GM18907 (cell line): Measurements from ENCODE around the gene ANO8.
"Not testable (repeated sequence)": the region's sequence is repeated elsewhere in the genome, so short reads cannot be mapped to it uniquely, and the experiment has no call there.

ENCODE experiments used
- ATAC-seq: cut with Tn5 transposase; IDR thresholded peaks from one replicate; pipeline ENCODE4 v1.9.1; 2021; ENCODE audit warnings: mild to moderate bottlenecking, moderate library complexity; ENCODE audit not compliant: unreplicated experiment

The ANO8 gene

DNA sequence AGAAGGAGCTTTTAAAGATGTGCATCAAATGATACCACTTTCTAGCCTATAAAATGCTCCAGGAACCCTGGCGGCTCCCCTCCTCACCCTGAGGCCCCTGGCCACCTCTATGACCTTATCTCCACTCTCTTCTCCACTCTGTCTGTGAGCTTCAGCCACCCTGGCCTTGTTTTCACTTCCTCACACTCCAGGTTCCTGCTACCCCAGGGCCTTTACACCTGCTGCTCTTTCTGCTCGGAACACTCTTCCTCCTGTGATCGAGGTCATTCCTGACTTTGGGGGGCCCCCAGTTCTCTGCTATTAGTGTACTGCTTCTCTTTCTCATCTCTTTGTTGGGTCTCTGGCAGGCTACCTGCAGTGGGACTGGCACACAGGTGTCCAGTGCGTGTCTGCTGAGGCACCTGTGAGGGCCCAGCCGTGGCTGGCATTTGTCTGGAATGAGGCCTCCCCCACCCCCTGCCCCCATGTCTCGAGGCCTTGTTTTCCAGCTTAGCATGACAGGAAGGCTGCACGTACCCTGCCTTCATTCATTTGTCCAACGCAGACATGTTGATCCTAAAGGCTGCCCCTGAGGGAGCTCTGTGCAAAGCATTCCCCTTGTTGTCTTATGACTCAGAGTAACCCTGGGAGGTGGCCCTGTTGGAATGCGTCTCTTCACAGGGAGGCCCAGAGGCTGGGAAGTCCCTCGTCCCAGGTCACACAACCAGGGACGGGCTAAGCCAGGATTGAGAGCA is 23.0 kb downstream of the ANO8 start:
- ATAC-seq: no peak

DNA sequence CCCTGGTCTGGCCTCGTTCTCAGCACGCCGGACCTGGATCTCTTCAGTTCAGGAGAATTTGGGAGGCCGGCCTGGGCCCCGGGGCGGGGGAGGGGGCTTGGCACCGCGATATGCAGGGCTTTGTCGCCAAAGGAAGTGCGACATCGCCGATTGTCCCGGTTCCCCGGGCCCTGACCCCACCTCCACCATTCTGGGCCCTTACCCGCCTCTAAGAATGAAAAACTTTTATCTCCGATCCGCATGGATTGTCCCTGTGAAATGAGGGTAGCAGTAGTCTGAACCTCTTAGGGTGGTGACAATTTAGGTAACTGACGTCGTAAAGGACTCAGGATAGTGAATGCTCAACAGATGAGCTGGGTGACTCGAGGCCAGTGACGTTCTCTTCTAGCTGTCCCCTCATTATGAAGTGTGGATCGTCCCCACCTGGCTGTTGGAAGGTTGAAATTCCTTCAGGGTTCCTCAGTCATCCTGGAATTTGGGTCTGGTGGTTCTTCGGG is 24.6 kb downstream of the ANO8 start:
- ATAC-seq: no peak

GRCh38 chr19:17309198-17309964 is 25.3 kb downstream of the ANO8 start, which contains the start of gene DDA1:
DDA1 (plus strand) TSS chr19:17309563; CDS start chr19:17309655, 92 bp downstream.
- peak; percentile 57 for ATAC-seq

- no peak for ATAC-seq
These were observed 26.7 kb downstream of the ANO8 start for GRCh38 chr19:17307876-17308377.

DNA sequence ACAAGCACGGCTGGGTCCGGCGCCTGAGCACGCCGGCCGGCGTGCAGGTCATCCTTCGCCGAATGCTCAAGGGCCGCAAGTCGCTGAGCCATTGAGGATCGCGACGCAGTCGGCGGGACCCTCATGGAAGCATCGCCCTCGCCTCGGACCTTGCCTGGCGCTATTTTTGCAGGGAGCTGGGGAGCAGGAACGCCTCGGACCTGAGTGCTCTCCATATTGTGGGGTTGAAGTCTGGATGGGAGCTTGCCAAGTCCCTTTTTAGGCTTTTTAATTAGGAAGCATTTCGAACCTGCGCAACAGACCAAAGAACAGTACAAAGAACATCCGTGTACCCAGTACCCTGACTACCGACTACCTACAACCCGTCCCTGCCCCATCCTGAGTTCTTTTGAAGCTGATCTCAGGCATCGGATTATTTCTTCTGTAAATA is 28.4 kb downstream of the ANO8 start:
- no peak for ATAC-seq

DNA sequence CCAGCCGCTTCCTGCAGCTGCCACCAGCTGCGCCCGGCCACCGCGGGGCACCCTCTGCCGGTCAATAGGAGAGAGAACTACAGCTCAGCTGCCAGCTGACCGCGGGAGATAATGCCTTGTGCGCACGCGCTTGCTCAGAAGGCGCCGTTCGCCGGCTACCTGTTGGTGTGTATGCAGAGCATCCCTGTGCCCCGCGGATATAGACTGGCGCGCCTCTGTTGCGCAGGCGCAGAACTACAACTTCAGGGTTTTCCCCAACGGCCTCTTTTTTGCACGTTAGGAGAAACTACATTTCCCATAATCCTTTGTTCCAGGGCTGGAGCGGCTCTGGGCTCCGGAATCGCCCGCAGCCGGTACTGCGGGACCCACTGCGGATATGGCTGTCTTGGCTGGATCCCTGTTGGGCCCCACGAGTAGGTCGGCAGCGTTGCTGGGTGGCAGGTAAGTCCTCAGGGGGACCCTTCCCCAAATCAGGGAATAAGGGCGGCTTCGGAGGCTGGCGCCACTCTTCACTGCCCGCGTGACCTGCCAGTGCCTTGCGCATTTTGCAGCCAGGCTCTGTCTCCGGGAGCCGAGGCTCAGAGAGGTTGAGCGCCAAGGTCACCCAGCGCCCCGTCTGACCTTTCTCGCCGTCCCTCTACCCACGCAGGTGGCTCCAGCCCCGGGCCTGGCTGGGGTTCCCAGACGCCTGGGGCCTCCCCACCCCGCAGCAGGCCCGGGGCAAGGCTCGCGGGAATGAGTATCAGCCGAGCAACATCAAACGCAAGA is 29.0 kb downstream of the ANO8 start, which contains the start of gene MRPL34:
Gene MRPL34 (plus strand): TSS at position 356 of the 768 bp plus-strand sequence. CDS start 21 bp downstream, at position 377.
- peak; percentile 74 for ATAC-seq

GRCh38 chr19:17305216-17305516 is 29.5 kb downstream of the ANO8 start:
- ATAC-seq: no peak

- no peak for ATAC-seq
These were observed 30.1 kb downstream of the ANO8 start for GRCh38 chr19:17304386-17305215.

GRCh38 chr19:17303940-17304267 is 30.8 kb downstream of the ANO8 start:
- no peak for ATAC-seq

DNA sequence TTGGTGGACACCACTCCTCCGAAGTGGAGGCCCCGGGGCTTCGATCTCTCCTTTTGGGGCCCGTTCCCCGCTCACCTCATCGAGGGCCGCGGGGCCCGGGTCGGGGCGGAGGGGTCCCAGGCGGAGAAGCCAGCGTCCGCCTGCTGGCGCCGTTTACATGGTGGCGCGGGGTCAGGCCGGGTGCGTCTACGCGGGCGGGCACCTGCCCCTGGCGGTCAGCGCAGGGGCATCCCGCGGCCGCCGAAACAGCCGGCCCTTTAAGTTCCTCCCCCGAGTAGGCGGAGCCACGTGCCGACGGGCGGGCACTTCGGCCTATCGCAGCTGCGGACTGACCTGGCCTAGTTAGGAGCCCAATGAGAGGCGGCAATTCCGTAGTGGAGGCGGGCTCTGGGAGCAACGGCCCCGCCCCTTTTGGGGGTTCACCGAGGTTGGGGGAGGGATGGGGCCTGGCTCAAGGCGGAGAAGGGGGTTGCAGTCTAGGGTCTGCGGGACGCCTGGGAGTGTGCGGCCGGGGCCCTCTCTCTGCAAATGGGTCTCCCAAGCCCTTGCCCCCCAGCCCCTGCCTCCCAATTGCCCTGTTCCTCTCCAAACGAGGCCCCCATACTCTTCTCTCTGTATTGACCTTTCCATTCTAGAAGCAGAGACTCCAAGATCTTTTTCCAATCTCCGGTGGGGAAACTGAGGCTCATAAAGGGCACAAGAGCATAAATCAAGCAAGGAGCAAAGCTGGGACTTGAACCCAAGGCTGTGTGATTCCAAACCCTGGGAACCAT is 31.3 kb downstream of the ANO8 start, which contains the start of gene ABHD8:
Gene ABHD8 (minus strand): TSS at position 259 of the 773 bp plus-strand sequence. CDS start 1,809 bp downstream, outside the sequence.
- ATAC-seq: peak; percentile 45

- no peak for ATAC-seq
These were observed 32.1 kb downstream of the ANO8 start for GRCh38 chr19:17302391-17303166.

- ATAC-seq: no peak
These were observed 33.5 kb downstream of the ANO8 start for GRCh38 chr19:17300992-17301619.

GRCh38 chr19:17296976-17297375 is 37.7 kb downstream of the ANO8 start:
- ATAC-seq: no peak

DNA sequence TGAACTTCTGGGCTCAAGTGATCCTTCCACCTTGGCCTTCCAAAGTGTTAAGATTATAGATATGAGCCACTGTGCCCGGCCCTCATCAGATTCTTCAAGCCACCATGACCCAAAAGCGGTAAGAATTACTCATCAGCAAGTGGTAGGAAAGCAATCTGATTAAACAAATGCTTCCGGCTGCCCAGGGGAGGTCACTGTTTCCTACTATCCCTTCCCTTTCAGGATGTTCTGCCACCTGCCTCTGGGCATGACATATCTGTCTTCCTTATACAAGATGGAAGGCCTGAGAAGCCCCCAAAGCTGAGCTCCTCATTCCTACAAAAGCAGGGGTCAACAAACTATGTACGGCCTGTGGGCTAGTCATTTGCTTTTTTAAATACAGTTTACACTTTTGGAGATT is 38.4 kb downstream of the ANO8 start:
- ATAC-seq: no peak

DNA sequence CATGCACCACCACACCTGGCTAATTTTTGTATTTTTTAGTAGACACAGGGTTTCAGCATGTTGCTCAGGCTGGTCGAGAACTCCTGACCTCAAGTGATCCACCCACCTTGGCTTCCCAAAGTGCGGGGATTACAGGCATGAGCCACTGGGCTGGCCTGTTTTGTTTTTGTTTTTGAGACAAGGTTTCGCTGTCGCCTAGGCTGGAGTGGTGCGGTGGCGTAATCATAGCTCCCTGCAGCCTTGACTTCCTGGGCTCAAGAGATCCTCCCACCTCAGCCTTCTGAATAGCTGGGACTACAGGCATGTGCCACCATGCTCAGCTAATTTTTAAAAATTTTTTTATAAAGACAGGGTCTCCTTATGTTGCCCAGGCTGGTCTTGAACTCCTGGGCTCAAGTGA is 39.1 kb downstream of the ANO8 start:
- not testable (repeated sequence) for ATAC-seq

DNA sequence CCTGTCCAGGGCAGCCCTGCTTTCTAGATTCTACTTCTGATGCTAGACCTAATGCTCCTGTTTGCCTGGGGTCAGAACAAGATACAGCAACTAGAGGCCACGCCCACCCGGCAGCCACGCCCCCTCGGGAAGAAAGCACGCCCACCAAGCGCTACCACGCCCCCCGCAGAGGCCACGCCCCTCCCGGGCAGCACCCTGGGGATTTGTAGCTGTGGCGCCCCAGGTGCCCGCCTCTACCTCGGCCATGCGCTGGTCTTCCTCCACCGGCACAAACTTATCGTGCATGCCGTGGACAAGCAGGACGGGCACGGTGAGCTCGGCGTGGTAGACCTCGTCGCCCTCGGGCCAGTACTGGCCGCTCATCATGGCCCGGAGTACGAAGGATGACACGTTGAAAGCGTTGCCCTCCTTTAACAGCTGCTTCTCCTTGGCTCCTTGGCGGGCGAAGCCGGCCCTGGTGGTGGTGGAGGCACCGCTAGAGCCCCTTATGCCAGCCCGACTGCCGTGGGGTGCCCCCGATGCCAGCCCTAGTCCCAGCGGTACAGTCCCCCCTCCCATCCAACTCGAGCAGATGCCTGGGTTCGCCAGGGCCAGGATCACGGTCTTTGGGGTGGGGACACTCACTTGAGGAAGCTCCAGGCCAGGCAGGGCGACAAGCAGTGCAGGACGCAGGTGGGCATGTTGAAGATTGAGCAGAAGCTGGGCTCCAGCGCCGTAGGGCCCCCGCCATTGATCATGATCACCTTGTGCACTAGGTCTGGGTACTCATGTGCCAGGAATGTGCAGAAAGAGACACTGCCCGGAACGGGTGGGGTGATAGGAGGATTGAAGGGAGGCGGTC is 40.4 kb downstream of the ANO8 start:
- no peak for ATAC-seq

GRCh38 chr19:17293605-17294004 is 41.0 kb downstream of the ANO8 start:
- ATAC-seq: no peak
